HL-60 (cell line): ENCODE results near the gene GNAI1.

ENCODE experiments used
- DNase-seq, 2 experiments: peaks; one replicate each; pipeline ENCODE4 v3.0.0-alpha.2; 2010 to 2020; ENCODE audit warnings: low read depth in 1 of 2, low spot score in 1 of 2
- H3K27ac ChIP-seq: fragments of 250-450 bp; sonication (Bioruptor Pico); replicated peaks from 2 replicates; pipeline ENCODE4 v1.5.1; 2020; ENCODE audit warnings: mild to moderate bottlenecking, moderate library complexity
- H3K27me3 ChIP-seq: fragments of 250-450 bp; sonication (Bioruptor Pico); 2 replicates; pipeline ENCODE4 v1.5.1; 2021; ENCODE audit warnings: mild to moderate bottlenecking, moderate library complexity; ENCODE audit not compliant: insufficient read depth, poor library complexity, severe bottlenecking
- H3K4me3 ChIP-seq: replicated peaks from 2 replicates; pipeline ENCODE4 v1.5.1; 2011; ENCODE audit warnings: mild to moderate bottlenecking, control low read depth, low read length; ENCODE audit not compliant: insufficient read depth
- GABPA ChIP-seq: IDR thresholded peaks from 2 replicates; pipeline ENCODE4 v1.6.1; 2012; ENCODE audit warnings: low read depth
- POLR2AphosphoS5 ChIP-seq: IDR thresholded peaks from 2 replicates; pipeline ENCODE4 v1.6.1; 2012; ENCODE audit warnings: low read depth
- SPI1 ChIP-seq: IDR thresholded peaks from 2 replicates; pipeline ENCODE4 v1.6.1; 2012; ENCODE audit warnings: low read depth, mild to moderate bottlenecking, borderline replicate concordance
- TF ChIP-seq, protein P1 (sequence below): IDR thresholded peaks from one replicate; pipeline ENCODE4 v1.5.1; 2011; ENCODE audit warnings: low read length, control low read depth, inconsistent platforms; ENCODE audit not compliant: insufficient read depth
- TF ChIP-seq, protein P2 (sequence below): IDR thresholded peaks from 2 replicates; pipeline ENCODE4 v1.6.1; 2012; ENCODE audit warnings: low read depth; ENCODE audit not compliant: insufficient replicate concordance

The GNAI1 gene

DNA sequence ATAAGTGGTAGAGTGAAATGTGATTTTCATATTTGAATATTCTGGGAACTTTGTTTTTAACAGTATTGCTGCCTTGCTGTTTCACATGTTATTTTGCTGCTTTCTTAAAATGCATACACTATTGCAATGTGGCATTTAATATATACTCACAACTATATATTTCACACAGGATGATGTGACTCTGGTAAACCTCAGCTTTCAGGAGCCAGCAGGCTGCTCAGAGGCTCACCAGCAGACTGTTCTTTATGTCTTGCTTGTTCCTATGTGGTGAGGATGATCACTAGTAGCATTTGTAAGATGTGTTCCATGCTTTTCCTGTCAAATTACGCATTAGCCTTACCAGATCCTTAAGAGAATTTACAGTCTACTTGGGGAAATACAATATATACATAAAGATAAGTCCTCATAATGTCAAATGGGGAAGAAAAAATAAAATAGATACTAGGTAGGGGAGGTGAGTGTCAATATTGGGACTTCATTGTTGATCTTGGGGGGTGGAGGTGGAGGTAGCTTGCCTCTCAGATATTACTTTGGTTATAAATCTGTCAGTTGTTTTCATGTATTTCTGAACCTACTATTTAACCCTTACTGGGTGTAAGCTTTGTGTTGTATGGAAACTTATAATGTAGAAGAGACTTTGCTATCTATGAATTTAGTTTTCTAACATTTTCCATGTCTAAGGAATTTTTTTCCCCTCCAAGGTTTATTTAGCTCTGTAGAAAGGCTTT, 8.4 kb downstream of the GNAI1 start:
- DNase-seq: no peak
- Histone ChIP-seq H3K27ac (no peak overlapping the region), H3K4me3 (no peak overlapping the region), H3K27me3 (no peaks in the 10 kb centered on the region)
- TF ChIP-seq SPI1 (no peak), GABPA (no peak), POLR2AphosphoS5 (no peak)
- TF ChIP-seq, protein P1, sequence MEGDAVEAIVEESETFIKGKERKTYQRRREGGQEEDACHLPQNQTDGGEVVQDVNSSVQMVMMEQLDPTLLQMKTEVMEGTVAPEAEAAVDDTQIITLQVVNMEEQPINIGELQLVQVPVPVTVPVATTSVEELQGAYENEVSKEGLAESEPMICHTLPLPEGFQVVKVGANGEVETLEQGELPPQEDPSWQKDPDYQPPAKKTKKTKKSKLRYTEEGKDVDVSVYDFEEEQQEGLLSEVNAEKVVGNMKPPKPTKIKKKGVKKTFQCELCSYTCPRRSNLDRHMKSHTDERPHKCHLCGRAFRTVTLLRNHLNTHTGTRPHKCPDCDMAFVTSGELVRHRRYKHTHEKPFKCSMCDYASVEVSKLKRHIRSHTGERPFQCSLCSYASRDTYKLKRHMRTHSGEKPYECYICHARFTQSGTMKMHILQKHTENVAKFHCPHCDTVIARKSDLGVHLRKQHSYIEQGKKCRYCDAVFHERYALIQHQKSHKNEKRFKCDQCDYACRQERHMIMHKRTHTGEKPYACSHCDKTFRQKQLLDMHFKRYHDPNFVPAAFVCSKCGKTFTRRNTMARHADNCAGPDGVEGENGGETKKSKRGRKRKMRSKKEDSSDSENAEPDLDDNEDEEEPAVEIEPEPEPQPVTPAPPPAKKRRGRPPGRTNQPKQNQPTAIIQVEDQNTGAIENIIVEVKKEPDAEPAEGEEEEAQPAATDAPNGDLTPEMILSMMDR: no peak
- TF ChIP-seq, protein P2, sequence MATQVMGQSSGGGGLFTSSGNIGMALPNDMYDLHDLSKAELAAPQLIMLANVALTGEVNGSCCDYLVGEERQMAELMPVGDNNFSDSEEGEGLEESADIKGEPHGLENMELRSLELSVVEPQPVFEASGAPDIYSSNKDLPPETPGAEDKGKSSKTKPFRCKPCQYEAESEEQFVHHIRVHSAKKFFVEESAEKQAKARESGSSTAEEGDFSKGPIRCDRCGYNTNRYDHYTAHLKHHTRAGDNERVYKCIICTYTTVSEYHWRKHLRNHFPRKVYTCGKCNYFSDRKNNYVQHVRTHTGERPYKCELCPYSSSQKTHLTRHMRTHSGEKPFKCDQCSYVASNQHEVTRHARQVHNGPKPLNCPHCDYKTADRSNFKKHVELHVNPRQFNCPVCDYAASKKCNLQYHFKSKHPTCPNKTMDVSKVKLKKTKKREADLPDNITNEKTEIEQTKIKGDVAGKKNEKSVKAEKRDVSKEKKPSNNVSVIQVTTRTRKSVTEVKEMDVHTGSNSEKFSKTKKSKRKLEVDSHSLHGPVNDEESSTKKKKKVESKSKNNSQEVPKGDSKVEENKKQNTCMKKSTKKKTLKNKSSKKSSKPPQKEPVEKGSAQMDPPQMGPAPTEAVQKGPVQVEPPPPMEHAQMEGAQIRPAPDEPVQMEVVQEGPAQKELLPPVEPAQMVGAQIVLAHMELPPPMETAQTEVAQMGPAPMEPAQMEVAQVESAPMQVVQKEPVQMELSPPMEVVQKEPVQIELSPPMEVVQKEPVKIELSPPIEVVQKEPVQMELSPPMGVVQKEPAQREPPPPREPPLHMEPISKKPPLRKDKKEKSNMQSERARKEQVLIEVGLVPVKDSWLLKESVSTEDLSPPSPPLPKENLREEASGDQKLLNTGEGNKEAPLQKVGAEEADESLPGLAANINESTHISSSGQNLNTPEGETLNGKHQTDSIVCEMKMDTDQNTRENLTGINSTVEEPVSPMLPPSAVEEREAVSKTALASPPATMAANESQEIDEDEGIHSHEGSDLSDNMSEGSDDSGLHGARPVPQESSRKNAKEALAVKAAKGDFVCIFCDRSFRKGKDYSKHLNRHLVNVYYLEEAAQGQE: no peak

DNA sequence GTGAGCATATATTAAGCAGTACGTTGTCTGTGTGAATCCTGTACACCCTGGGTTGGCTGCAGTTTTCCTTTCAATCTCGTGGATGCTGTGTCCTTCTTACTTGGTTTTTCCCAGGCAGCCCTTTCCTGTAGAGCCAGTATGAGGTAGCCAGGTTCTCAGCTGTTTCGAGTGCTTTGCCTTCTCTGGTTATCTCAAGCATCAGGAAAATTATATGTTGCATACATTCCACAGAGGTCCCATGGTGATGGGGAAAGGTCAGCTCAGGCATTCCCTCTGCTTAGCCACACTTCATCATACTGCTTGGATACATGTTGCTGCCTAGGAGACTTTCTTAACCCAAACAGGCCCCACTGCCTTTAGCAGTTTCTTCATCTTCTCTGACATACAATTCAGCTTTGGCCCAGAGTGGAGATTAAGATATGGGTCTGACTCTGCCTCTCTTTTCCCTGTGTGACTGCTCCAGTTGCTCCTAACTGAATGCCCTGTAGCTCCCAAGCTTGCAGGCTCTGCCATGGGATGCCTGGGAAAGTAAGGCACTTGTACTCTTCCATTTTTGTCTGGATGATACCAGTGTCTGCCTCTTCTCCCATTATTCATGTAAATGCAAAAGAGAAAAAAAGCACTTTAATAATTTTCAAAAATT, 11.3 kb downstream of the GNAI1 start:
- Histone ChIP-seq H3K27ac (no peak overlapping the region), H3K27me3 (no peaks in the 10 kb centered on the region), H3K4me3 (no peak overlapping the region)
- DNase-seq: no peak
- TF ChIP-seq, protein P1: no peak
- TF ChIP-seq SPI1: no peak
- TF ChIP-seq, protein P2: no peak
- no peak for TF ChIP-seq GABPA
- TF ChIP-seq POLR2AphosphoS5: no peak

GRCh38 chr7:80146545-80147182, 12.0 kb downstream of the GNAI1 start:
- H3K27me3 ChIP-seq: no peaks in the 10 kb centered on the region
- DNase-seq: no peak
- H3K4me3 ChIP-seq: no peak overlapping the region
- H3K27ac ChIP-seq: no peak overlapping the region
- TF ChIP-seq SPI1 (no peak), POLR2AphosphoS5 (no peak), GABPA (no peak)
- TF ChIP-seq, protein P1: no peak
- TF ChIP-seq, protein P2: no peak
